Endothelial cell of umbilical vein (primary cell): ENCODE data around the gene MAG. TPM values are rescaled to one million over a fixed set of nuclear protein-coding genes. Genes with fewer than 3 reads are reported as not detected.

Experiments
- BruUV-seq: library from RNA; stranded (reverse); fragments of 400-500 nt; replicated peaks from 2 replicates; lab custom pipeline; 2021; lab: Mats Ljungman, UMichigan
- CTCF ChIA-PET: fragments of 300-600, 350-600 bp; sonication (Branson Sonifier 250); formaldehyde crosslinking; loops from one replicate; lab custom pipeline; 2021; ENCODE audit warnings: antibody characterized with exemption, inconsistent platforms; lab: Charles Lee
- POLR2A ChIA-PET: fragments of 300-600, 350-600 bp; sonication (Branson Sonifier 250); formaldehyde crosslinking; loops from one replicate; lab custom pipeline; 2021; ENCODE audit warnings: antibody characterized with exemption, inconsistent platforms; lab: Charles Lee
- DNase-seq: peaks from one replicate; pipeline ENCODE4 v3.0.0-alpha.2; 2011; ENCODE audit warnings: low read depth, low spot score
- FAIRE-seq: peaks from 2 replicates; lab custom pipeline; 2011; peaks lifted over from hg19 to GRCh38; lab: Jason Lieb, UNC
- H2AFZ ChIP-seq: 2 replicates; pipeline ENCODE4 v1.6.0; 2012; ENCODE audit warnings: low read depth, low read length, control low read depth, inconsistent platforms
- H3K27ac ChIP-seq: 2 replicates; pipeline ENCODE4 v1.5.1; 2011; ENCODE audit warnings: low read depth, mild to moderate bottlenecking, control low read depth, low read length, moderate library complexity; ENCODE audit not compliant: insufficient read depth
- H3K27me3 ChIP-seq, 2 experiments: 2 replicates each; pipeline versions ENCODE4 v1.6.0 to v1.6.1; 2011; ENCODE audit warnings: low read length in 2 of 2, mixed read lengths in 1 of 2; ENCODE audit not compliant: control insufficient read depth in 2 of 2, insufficient read depth in 2 of 2
- H3K36me3 ChIP-seq, 2 experiments: 2 replicates in 1 of 2; 3 replicates in 1 of 2; pipeline ENCODE4 v1.5.1; 2011; ENCODE audit warnings: low read length in 2 of 2, mild to moderate bottlenecking in 1 of 2, moderate library complexity in 1 of 2; ENCODE audit not compliant: control insufficient read depth in 2 of 2, insufficient read depth in 2 of 2; ENCODE audit errors: extremely low read depth in 1 of 2
- H3K4me1 ChIP-seq: 3 replicates; pipeline ENCODE4 v1.5.1; 2011; ENCODE audit warnings: mild to moderate bottlenecking, low read length; ENCODE audit not compliant: control insufficient read depth, insufficient read depth; ENCODE audit errors: extremely low read depth
- H3K4me2 ChIP-seq: 2 replicates; pipeline ENCODE4 v1.6.1; 2011; ENCODE audit warnings: low read length, control low read depth, mixed read lengths; ENCODE audit not compliant: insufficient read depth
- H3K4me3 ChIP-seq, 3 experiments: fragments of 200-600 bp in 1 of 3; sonication (generic), shearing (Covaris generic) in 1 of 3; replicated peaks in 1 of 3; 2 replicates each; pipeline ENCODE4 v1.5.1; 2011 to 2016; ENCODE audit warnings: control low read depth in 3 of 3, low read length in 3 of 3, mild to moderate bottlenecking in 2 of 3, inconsistent platforms in 1 of 3, low read depth in 1 of 3, moderate library complexity in 1 of 3; ENCODE audit not compliant: insufficient read depth in 1 of 3
- H3K79me2 ChIP-seq: 2 replicates; pipeline ENCODE4 v1.6.0; 2012; ENCODE audit warnings: low read length, inconsistent platforms; ENCODE audit not compliant: control insufficient read depth, insufficient read depth
- H3K9ac ChIP-seq: replicated peaks from 2 replicates; pipeline ENCODE3; 2011; ENCODE audit warnings: low read length, control low read depth; ENCODE audit not compliant: insufficient read depth; ENCODE audit errors: extremely low read depth
- H3K9me1 ChIP-seq: replicated peaks from 3 replicates; pipeline ENCODE4 v1.6.0; 2011; ENCODE audit warnings: mild to moderate bottlenecking, low read length; ENCODE audit not compliant: control insufficient read depth, insufficient read depth; ENCODE audit errors: extremely low read depth
- H3K9me3 ChIP-seq: replicated peaks from 2 replicates; pipeline ENCODE4 v1.5.1; 2012; ENCODE audit warnings: low read length, inconsistent platforms; ENCODE audit not compliant: control insufficient read depth, insufficient read depth
- H4K20me1 ChIP-seq: replicated peaks from 2 replicates; pipeline ENCODE3; 2011; ENCODE audit warnings: mild to moderate bottlenecking, low read length; ENCODE audit not compliant: control insufficient read depth, insufficient read depth; ENCODE audit errors: extremely low read depth
- EZH2 ChIP-seq: IDR thresholded peaks from 2 replicates; pipeline ENCODE4 v1.6.1; 2012; ENCODE audit warnings: borderline replicate concordance, low read depth, mild to moderate bottlenecking, moderate library complexity, low read length, inconsistent platforms; ENCODE audit not compliant: severe bottlenecking
- FOS ChIP-seq: IDR thresholded peaks from 2 replicates; pipeline ENCODE4 v1.6.1; 2011; ENCODE audit warnings: mild to moderate bottlenecking, low read length, moderate library complexity, borderline replicate concordance; ENCODE audit not compliant: insufficient read depth
- GATA2 ChIP-seq: IDR thresholded peaks from 2 replicates; pipeline ENCODE4 v1.7.0; 2011; ENCODE audit warnings: low read depth, mild to moderate bottlenecking, moderate library complexity, mixed read lengths, low read length; ENCODE audit not compliant: insufficient read length, insufficient read depth
- JUN ChIP-seq: IDR thresholded peaks from 2 replicates; pipeline ENCODE4 v1.6.1; 2011; ENCODE audit warnings: borderline replicate concordance, low read depth; ENCODE audit not compliant: insufficient read length, insufficient read depth
- MAX ChIP-seq: IDR thresholded peaks from 2 replicates; pipeline ENCODE4 v1.6.1; 2011; ENCODE audit not compliant: insufficient read depth, insufficient read length
- MYC ChIP-seq: IDR thresholded peaks from one replicate; pipeline ENCODE4 v1.6.1; 2011; ENCODE audit warnings: mild to moderate bottlenecking, low read depth, low read length
- POLR2A ChIP-seq: IDR thresholded peaks from 2 replicates; pipeline ENCODE4 v1.6.1; 2012; ENCODE audit warnings: low read depth, mild to moderate bottlenecking, control low read depth, low read length
- POLR2AphosphoS5 ChIP-seq: IDR thresholded peaks from 2 replicates; pipeline ENCODE4 v1.6.1; 2012; ENCODE audit warnings: low read depth, mild to moderate bottlenecking, control low read depth, low read length, moderate library complexity; ENCODE audit not compliant: insufficient read depth
- dilution Hi-C: fragments of 300-500 bp; cut with MboI; formaldehyde crosslinking; loops from one replicate; pipeline ENCODE4 v1.15.0; 2019; ENCODE audit warnings: low sequenced_read_pairs; ENCODE audit not compliant: extremely low pct_ligation_motif_present
- intact Hi-C: fragments of 100-400 bp; cut with micrococcal nuclease; formaldehyde crosslinking; loops from one replicate; pipeline ENCODE4 v1.10.0; 2022
- polyA plus RNA-seq, 4 experiments: library from polyadenylated mRNA; depleted of rRNA in 3 of 4; stranded (reverse) in 3 of 4; unstranded in 1 of 4; fragments of >200 nt; gene quantifications; 2 replicates each; pipeline versions ENCODE4 v1.2.1 to v1.2.3, GENCODE V29; 2011 to 2012; ENCODE audit warnings: missing spikeins in 1 of 4
- total RNA-seq: library from RNA; stranded (reverse); gene quantifications from 2 replicates; pipeline ENCODE4 v1.2.3, GENCODE V29; 2021
- TF ChIP-seq, protein P1 (sequence below), 2 donors: IDR thresholded peaks; 1 replicate in 1 of 2; 2 replicates in 1 of 2; pipeline ENCODE4 v1.5.1; 2011; ENCODE audit warnings: low read length in 2 of 2, mild to moderate bottlenecking in 2 of 2, moderate library complexity in 2 of 2, control low read depth in 1 of 2, inconsistent platforms in 1 of 2, low read depth in 1 of 2; ENCODE audit not compliant: insufficient read depth in 1 of 2; ENCODE audit errors: extremely low read depth in 1 of 2

MAG gene
- total and polyA plus RNA-seq, 2 donors (not counting 3 experiments of a cell fraction or from before 2014, with no cell fraction given): not detected

DNA sequence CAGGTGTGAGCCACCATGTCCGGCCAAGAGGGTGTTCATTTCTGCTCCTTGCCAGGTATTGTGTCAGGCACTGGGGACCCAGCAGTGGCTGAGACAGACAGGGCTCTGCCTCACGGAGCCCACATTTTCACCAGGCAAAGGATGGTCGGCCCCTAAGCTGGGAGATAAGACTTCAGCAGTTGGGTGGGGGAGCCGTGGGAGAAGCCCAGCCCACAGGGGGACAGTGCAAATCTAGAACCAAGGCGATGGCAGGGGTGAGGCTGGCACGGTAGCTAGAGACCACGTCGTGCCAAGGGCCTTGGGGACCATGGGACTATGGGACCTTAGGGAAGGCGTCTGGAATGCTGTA is 34.9 kb upstream of the MAG start:
- Histone ChIP-seq H3K27me3 (peaks cover 0 to 2% of the 10 kb centered on the region in 2 experiments), H3K9ac (no peak overlapping the region), H3K27ac (no peak overlapping the region), H3K9me1 (no peaks in the 10 kb centered on the region), H3K36me3 (no peaks in the 10 kb centered on the region), H3K79me2 (no peaks in the 10 kb centered on the region), H2AFZ (no peak overlapping the region), H3K4me3 (no peak overlapping the region), H3K4me2 (no peak overlapping the region), H3K9me3 (no peaks in the 10 kb centered on the region), H4K20me1 (no peaks in the 10 kb centered on the region), H3K4me1 (peaks cover 3% of the 10 kb centered on the region)
- ChIA-PET CTCF (no interaction called here), POLR2A (no interaction called here)
- TF ChIP-seq POLR2AphosphoS5 (no peak), FOS (no peak), JUN (no peak), GATA2 (no peak), MAX (no peak), EZH2 (no peak), POLR2A (no peak), MYC (no peak)
- TF ChIP-seq, protein P1, sequence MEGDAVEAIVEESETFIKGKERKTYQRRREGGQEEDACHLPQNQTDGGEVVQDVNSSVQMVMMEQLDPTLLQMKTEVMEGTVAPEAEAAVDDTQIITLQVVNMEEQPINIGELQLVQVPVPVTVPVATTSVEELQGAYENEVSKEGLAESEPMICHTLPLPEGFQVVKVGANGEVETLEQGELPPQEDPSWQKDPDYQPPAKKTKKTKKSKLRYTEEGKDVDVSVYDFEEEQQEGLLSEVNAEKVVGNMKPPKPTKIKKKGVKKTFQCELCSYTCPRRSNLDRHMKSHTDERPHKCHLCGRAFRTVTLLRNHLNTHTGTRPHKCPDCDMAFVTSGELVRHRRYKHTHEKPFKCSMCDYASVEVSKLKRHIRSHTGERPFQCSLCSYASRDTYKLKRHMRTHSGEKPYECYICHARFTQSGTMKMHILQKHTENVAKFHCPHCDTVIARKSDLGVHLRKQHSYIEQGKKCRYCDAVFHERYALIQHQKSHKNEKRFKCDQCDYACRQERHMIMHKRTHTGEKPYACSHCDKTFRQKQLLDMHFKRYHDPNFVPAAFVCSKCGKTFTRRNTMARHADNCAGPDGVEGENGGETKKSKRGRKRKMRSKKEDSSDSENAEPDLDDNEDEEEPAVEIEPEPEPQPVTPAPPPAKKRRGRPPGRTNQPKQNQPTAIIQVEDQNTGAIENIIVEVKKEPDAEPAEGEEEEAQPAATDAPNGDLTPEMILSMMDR (IDR thresholded peaks at IDR 0.05; ENCODE audit: extremely low read depth in 1 of 2, insufficient read depth in 1 of 2, low read depth in 1 of 2, low read length in 2 of 2): no peak
- BruUV-seq: no TSS peak
- intact Hi-C loops: no loop called here
- no peak for FAIRE-seq
- dilution Hi-C loops: no loop called here
- DNase-seq: no peak
